CD4-positive, alpha-beta T cell treated with Interleukin-4 for 1 hour (primary cell): Measurements from ENCODE around the gene CYP2B6.
"Not testable (repeated sequence)": the region's sequence is repeated elsewhere in the genome, so short reads cannot be mapped to it uniquely, and the experiment has no call there.

ENCODE experiments used
- DNase-seq, 2 donors: peaks; one replicate each; pipeline ENCODE4 v3.0.0-alpha.2; 2020 to 2022

Gene CYP2B6

GRCh38 chr19:40990972-40991381 lies at the start of gene CYP2B6:
Gene CYP2B6 (plus strand): TSS chr19:40991282. CDS start chr19:40991306, 24 bp downstream.
- no peak for DNase-seq

- DNase-seq, result no peak
These were observed 49.4 kb upstream of the CYP2B6 start for GRCh38 chr19:40941481-40942219.

- DNase-seq, result no peak
These were observed 45.4 kb upstream of the CYP2B6 start for GRCh38 chr19:40945645-40946044.

GRCh38 chr19:40947114-40947513 lies 44.0 kb upstream of the CYP2B6 start:
- no peak for DNase-seq

GRCh38 chr19:40947573-40947972 lies 43.5 kb upstream of the CYP2B6 start:
- no peak for DNase-seq

GRCh38 chr19:40948580-40949299 lies 42.3 kb upstream of the CYP2B6 start:
- no peak for DNase-seq

GRCh38 chr19:40954573-40954972 lies 36.5 kb upstream of the CYP2B6 start:
- no peak for DNase-seq

GRCh38 chr19:40959338-40959737 lies 31.7 kb upstream of the CYP2B6 start:
- no peak for DNase-seq

- no peak for DNase-seq
These were observed 30.9 kb upstream of the CYP2B6 start for GRCh38 chr19:40960062-40960685.

GRCh38 chr19:40960780-40961179 lies 30.3 kb upstream of the CYP2B6 start:
- DNase-seq, result no peak

- no peak for DNase-seq
These were observed 28.6 kb upstream of the CYP2B6 start for GRCh38 chr19:40962460-40962961.

- not testable (repeated sequence) for DNase-seq
These were observed 26.7 kb upstream of the CYP2B6 start for GRCh38 chr19:40964361-40964760.

GRCh38 chr19:40965351-40965750 lies 25.7 kb upstream of the CYP2B6 start:
- DNase-seq, result not testable (repeated sequence)

- DNase-seq, result not testable (repeated sequence)
These were observed 24.5 kb upstream of the CYP2B6 start for GRCh38 chr19:40966591-40966990.

- DNase-seq, result not testable (repeated sequence)
These were observed 23.0 kb upstream of the CYP2B6 start for GRCh38 chr19:40968065-40968464.

GRCh38 chr19:40969721-40970120 lies 21.4 kb upstream of the CYP2B6 start:
- not testable (repeated sequence) for DNase-seq

- peak; percentile 35 to 73 for DNase-seq
These were observed 20.4 kb upstream of the CYP2B6 start for GRCh38 chr19:40970396-40971345.

GRCh38 chr19:40974633-40975037 lies 16.4 kb upstream of the CYP2B6 start:
- peak; percentile 79 to 82 for DNase-seq

- no peak for DNase-seq
These were observed 14.9 kb upstream of the CYP2B6 start for GRCh38 chr19:40976134-40976533.

- no peak for DNase-seq
These were observed 14.4 kb upstream of the CYP2B6 start for GRCh38 chr19:40976724-40977123.

- DNase-seq, result not testable (repeated sequence)
These were observed 11.3 kb upstream of the CYP2B6 start for GRCh38 chr19:40979759-40980158.

GRCh38 chr19:40980743-40981442 lies 10.2 kb upstream of the CYP2B6 start:
- DNase-seq, result not testable (repeated sequence)
